Measurements from ENCODE around the gene SLIT3.

The SLIT3 gene

DNA sequence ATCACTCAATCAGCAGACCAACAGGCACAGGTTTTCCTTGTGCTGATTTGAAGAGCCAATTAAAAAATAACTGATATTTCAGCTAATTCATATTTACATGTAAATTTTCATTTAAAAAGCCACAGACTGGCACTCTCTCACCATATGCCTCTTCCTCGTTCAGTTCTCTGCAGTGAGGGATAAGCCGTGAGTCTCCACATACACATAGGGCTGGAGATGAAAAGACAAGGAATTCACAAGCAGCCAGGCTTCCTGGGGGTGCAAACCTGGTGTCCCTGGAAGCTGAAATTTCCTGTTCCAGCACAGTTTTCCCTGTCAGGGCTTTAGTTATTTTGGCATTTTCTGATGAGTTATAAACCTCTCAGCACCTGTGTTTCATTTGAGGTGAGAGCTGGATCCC is 397.9 kb downstream of the SLIT3 start:
- no peak for DNase-seq

DNA sequence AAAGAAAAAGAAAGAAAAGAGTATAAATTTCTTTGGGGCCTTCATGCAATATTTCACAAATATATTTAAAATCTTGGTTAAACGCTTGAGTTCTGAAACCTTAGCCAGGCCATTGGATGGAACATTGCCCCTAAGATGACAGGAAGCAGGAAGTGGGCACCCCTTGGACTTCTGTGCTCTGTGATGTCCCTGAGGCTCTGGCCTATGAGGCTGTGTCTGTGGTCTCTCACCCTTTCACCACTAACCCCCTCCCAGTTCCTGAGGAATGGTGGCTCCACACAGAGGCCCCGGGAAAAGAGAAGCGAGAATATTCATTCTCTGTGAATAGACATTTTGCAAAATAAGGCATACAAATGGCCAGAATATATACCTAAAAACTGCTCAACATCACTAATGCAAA is 401.3 kb downstream of the SLIT3 start:
- DNase-seq: no peak

DNA sequence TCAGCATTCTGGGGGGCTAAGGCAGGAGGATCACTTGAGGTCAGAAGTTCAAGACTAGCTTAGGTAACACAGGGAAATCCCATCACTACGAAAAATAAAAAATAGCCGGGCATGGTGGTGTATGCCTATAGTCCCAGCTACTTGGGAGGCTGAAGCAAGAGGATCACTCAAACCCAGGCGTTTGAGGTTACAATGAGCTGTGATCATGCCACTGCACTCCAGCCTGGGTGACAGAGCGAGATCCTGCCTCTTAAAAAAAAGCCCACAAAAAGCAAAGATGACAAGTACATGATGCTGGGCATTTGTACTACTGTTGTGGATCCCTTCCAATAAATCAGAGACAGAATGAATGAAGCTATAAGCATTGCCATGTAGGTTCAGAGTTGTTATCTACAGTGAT is 401.7 kb downstream of the SLIT3 start:
- DNase-seq: no peak

DNA sequence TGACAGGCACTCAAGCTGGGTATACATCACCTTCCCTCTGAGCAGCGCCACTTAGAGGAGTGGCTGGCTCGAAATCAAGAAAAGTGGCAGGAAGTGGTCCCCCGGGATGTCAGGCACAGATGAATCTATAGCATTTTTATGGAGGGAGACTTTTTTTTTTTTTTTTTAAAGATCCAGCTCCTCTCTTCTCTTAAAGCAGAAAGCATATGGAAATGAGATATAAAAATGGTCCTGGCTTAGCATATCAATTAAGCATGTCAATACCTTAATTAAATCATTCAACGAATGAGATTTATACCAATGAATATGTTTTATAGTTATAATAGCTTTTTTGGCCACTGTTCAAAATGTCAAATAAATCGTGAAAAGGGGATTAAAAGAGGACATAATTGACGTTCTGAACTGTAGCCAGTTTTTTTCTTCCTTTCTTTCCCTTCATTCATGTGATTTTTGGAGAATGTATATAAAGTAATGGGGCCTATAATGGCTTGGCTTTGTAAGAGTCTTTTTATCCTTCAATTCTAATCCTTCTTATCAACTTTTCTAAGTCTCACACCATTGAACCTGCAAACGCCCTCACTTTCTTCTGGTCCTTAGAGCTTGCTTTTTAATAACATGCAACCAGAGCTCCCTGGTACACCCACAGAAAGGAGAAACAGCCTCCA is 402.6 kb downstream of the SLIT3 start:
- no peak for DNase-seq

DNA sequence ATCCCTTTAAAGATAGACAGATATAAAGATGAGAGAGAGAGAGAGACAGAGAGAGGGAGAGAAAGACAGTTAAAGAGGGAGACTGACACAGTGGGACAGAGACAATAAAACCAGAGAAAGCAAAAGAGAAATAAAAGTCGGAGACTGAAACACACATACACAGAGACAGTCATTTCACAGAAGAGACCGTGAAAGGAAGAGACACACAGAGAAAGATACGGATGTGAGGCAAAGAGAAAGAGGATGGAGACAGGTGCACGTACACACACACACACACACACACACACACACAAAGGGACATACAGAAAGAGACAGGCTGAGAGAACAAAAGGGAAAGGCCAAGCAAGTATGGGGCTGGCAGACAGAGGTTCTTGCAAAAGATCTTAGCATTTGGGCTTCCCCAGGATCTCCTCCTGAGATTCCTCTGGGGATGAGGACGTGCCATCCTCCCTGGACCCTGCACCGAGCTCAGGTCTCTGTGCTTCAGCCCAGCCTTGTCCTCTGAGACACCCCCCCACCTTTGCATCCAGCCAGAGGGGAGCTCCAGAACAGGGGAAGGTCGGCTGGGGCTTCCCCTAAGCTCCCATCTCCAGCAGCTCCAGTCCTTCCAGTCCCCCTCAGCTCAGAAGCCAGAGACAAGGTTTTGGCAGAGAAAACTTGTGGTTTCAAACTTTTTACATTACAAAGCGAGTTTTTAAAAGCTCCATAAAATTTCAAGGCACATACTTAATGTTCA is 403.4 kb downstream of the SLIT3 start:
- DNase-seq: no peak

DNA sequence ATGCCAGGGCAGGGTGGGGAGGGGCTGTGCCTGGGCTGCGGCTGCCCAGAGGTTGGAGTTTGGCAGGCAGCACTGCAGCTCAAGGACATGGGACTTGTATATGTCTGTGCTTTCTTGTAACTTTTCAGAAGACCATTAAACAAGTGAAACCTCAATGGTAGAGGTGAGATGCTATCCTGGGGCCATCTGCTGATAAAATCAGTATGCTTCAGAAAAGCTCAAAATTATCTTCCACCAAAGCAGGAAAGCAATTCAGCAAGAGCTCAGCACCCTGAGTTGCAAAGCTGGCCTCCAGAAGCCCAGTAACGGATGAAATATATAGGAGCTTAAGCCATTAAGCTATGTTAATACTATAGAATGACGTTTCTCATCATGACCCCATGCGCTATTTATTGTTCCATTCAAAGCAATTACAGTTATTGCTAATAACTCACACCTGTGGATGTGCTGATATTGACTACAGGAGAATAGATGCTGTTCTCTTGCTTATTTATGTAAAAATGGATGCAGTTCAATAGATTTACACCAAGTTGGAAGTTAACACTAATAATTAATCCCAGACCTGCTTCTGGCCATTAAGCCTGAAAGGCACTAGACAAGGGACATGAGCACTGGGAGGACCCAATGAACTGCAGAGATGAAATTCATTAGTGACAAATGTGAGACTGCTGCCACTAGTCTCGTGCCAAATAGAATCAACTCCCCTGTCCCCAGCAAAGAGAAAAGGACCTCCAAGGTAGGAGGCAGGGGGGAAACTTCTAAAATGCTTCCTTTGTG is 405.5 kb downstream of the SLIT3 start:
- no peak for DNase-seq

DNA sequence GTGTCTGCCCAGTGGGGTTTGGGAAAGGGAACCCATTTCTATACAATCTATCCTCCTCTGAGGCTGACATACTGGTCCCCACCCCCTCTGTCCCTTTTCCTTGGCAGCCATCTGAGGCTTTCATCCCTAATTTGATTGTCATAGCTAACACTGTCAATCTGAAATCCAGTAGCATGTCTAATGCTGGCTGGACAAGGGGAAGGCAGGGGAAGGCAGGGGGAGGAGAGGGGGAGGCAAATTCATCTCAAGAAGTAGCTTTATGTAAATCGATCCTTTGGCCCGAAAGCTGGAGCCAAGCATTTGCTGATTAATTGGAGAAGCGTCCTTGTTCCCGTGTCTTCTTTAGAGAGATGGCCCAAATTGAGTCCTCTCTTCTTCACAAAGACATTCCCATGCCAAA is 407.7 kb downstream of the SLIT3 start:
- no peak for DNase-seq

DNA sequence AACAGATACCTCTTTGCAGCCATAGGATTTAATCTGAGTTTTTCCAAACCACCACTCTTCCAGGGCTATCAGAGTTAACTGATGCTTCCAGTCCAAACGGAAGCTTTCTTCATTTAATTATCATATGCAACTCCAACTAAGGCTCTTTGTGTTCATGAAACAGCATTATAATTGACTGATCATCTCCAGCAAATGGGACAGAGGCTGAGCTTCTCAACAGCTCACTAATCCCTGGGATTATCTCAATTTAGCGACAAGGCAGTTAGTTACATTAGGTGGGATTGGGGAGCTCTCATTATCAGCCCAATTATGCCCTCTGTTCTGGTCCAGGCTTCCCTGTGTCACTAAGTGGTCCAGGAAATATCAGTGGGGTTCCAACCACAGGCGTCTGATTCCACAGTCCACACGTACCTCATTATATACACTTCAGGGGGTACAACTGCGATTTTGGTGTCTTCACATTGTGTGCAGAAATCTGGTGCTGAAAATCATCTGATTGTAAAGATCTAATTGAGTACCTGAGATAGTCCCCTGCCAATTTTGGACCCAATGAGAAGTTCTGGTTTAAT is 408.2 kb downstream of the SLIT3 start:
- no peak for DNase-seq

DNA sequence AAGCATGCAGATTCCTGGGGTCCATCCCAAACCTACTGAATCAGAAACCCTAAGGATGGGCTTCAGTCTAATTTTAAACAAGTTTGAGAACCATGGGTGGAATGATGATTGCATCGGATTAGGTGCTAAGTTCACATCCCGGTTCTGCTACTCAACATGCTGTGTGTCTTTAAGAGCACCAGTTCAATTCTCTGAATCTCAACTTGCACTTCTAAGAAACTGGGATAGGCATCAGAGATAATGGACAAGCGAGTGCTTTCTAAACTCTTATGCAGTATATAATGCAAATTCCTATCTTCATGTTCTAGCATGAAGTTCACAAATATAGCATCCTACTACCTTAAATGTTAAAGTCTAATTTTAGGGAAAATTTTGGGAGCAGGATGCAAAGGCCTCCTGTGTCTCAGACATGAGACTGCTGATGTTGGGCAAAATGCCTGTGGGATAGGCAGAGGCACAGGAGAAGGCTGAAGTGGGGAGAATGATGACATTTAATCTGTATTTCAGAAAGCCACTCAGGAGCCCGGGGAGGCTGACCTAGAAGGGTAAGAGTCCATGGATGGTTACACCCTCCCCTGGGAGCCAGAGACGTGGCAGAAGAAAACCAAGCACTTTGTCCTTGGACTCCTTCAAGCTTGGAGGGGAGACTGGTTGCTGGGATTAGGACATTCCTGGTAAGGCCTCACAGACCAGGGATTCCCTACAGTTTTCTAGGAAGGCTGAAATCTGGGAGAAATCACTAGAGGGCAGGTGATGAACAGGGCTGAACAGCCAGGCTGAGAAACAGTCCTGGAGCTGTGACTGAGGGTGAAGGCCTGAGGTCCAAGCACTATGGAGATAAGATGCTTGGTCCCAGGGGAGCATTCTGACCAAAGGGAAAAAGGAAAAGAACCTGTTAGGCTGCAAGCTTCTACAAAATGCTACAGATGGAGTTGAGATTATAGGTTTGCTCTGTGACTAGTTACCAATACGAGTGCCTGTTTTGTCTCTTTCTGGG is 409.8 kb downstream of the SLIT3 start:
- DNase-seq: no peak

DNA sequence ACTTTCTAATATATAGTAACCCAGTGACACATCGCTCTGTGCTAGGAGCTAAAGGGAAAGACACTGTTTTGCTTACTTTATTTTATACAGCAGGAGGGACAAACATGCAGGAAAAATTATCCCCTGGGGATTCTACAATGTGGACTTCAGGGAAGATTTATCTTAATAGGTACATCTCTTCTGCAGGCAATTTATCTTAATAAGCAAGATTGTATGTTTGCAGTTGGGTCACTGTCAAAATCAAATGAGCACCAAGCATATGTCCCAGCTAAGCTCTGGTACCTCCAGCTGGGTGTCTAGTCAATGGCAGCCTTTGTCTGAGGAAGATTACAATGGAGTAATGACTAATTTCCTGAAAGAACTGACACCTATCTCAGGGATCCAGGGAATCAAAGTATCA is 411.9 kb downstream of the SLIT3 start:
- DNase-seq: no peak

DNA sequence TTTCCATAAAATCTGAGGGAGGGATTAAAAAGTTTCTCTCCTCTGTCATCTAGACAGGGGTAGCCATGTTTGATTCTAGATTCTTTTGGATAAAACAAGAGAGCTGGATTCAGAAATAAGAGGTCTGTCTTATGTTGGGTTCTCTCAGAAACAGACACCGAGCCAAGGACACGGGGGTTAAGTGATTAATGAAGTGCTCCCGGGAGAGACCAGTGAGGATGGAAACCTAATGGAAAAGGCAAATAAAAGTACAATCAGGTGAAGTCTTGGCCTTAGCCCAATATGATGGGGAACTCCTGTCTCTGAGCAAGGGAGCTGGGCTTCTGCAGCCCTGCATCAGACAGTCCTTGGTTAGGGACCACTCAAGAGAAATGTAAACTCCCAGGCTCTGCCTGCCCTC is 413.0 kb downstream of the SLIT3 start:
- no peak for DNase-seq

DNA sequence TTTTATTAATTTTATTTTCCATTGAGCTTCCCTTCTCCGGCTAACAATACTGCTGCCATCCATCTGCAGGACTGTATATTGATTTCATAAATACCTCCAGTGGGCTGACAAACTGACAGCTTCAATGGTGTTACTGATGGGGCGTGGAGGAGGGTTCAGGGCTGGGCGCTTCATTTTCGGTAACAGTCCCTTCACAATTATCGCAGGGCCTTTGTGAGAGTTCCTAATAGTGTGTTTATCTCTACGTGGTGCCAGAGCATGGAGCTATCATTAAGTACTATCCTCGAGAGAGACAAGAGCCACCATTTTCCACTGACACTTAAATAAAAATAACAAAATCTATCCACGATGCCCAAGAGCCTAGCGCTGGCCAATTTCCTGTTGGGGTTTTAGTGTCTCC is 414.8 kb downstream of the SLIT3 start:
- DNase-seq: no peak

DNA sequence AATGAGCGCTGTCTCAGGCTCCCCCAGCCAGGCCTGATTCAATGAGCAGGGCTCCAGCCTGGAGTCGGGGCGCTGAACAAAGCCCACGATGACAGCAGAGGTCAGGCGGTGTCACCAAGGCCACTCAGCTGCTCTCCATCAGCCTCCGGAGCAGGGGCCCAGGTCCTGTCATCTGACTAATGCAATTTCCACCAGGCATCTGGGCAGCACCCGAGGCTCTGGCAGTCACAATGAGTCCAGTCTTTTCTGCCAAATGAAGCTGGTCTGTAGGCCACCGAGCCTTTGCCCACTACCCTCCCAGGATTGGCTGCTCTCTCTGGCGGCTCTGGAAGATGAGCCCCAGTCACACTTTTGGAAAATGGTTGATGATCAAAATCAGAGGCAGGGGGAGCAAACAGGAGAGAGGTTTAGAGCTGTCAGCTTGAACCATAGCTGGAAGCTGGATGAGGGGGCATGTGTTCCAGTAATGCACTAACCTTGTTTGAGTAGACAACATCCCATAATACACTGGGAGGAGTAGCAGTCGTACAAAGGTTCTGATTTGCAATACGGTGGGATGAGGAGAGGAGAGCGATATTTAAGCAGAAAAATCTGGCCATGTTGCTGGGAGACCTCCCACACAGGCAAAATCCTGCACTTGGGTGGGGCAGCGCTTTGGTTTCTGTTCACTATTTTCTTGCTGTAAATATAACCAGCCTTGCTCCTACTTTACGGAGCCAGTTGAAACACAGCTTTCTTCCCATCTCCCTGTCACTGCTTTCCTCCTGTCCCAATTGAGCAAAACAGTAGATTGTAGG is 415.4 kb downstream of the SLIT3 start:
- no peak for DNase-seq

DNA sequence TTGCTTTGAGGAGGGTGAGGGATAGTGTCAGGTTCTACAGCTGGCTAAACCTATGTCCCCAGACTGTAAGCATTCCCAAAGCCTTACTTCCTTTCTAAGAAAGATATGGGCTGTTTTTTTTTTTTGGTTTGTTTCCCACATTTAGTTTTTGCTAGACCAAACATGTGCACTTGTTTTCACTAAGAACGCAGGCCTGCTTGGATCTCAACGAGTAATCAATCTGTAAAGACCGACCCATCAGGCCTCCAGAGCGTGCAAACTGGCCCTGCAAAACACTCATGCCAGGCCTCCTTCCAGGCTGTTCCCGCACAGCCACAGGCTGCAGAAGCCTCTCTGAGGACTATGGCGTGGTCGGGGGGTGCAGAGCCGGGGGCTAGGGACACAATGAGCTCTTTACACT is 416.9 kb downstream of the SLIT3 start:
- DNase-seq: no peak

DNA sequence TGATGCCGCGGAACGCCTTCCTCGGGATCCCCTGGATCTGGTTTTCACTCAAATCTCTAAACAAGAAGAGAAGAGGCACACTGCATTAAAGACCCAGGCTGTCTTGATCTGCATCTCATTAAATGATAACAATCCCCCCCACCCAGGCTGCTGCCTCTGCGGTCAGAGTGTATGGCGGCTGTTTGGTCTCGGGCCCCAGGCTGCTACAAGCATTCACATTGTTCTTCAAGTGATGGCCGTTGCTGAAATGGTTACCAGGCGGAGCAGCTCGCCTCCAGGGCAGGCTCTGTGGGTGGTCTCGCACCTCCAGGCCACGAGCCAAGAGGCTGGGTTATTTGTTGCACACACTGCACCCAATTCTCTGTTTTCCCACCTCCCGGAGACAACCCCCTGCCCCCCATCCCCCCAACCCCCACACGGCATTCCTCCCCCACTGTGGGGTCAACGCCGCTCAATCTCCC is 417.6 kb downstream of the SLIT3 start:
- DNase-seq: no peak

DNA sequence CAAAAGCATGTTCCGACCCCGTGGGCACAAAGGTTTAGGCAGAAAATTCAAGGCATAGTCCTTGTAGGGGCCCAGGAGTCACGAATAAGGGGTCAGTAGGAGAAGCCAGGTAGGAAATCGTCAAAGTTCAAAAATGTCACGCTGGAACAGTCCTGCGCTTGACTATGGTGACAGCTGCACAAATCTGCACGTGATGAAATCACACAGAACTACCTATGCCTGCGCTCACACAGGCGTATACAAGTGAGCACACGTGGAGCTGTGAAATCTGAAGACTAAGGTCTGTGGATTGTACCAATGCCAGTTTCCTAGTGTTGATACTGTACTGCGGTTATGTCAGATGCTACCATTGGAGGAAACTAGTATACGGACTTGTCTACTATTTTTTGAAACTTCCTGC is 418.7 kb downstream of the SLIT3 start:
- no peak for DNase-seq

DNA sequence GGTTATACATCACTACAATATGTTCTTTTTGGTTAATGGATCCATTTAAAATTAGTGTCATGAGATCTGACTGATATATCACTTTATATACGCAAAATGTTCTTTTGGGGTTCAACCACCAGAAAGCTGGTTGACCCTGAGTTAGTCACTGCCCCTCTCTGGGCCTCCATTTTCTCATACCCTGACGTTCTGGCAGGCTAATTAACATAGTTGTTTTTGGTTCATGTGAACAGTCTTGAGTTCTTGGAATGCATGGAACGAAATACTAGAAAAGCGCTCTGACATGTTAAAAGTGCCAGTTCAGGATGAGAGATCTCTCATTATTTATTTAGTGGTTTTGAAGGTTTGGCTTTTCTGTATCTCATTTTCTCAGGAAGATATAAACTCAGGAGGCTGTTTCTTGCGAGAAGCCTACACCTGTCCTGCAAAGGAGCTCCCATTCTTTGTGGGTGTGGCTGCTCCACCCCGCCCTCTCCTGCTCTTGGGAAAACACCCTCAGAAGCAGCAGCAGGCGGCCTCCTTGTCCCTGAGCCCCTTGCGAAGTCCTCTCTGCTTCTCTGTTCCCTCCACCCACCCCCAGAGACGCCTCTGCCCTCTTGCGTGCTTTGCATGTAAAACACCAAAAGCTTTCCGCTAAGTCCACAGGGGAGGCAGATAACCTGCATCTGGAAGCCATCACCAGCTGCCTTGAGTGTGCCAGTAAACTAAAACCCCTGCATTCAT is 419.4 kb downstream of the SLIT3 start:
- DNase-seq: no peak

DNA sequence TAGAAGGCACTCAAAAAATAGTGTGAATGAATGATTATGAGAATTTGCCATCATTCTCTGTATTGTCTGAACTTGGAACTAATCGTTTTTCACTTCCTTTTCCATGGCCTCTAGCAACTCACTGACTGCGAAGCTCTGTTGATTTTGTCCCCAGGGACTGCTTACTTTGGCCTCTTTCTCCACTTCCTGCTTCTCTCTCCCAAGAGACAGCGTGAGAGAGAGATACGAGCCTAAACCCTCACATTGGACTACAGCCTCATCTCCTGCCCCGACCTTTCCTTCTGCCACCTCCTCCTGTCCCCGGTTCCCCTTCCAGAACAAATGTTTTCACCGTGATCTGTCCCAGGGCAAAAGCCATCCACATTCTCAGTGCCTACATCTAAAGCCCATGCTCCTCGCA is 421.0 kb downstream of the SLIT3 start:
- no peak for DNase-seq

DNA sequence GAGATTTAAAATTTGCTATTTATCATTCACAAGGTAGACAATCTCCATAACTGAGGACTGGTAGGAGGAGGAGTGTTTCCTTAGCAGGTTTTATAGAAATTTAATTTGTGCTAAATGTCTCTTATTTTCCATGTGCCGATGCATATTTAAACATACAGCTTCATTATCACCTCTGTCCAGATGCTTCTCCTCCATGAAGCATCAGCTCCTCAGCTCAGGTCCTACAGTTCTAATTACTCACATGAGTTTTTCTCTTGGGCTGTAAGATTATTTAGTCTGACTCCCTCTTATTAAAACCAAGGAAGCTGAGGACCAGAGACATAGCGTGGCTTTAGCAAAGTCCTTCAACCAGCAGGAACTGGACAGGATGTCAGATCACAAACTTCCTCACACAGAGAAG is 421.6 kb downstream of the SLIT3 start:
- no peak for DNase-seq

DNA sequence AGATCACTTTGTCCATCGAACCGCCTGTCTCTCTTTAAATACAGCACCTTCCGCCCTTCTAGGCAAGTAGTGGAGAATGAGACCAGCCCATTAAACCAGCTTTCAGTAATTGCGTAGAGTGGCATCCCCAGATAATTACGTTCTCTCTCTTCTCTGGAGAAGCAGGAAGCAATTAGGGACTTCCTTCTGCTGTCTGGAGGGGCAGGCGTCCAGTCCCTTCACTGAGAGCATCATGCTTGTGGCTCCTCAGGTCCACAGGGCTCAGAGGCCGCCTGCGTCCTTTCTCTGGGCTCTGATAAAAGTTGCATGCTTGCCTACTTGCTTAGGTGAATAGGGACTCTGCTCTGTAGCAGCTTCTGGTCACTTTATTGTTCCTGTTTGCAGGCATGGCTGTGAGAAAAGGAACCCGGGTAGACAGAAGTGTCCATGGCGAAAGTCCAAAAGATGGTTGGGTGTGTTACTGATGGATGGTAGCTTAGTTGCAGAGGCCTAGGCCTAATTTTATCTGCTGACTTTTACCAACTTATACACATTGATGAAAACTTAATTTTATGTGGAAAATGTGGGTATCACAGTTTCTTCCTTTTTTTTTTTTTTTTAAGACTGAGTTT is 422.7 kb downstream of the SLIT3 start:
- DNase-seq: no peak

Data from NCI-H1694 treated with DMSO at 0.1 percent for 48 hours (cell line).